IMR-90 (cell line): Measurements from ENCODE around the gene ADGRG6. TPM values are rescaled to one million over a fixed set of nuclear protein-coding genes. Genes with fewer than 3 reads are reported as not detected.

Source experiments
- ATAC-seq: fragments of 200-7000 bp; cut with Tn5 transposase; 2 replicates; pipeline ENCODE4 v1.9.1; 2020; ENCODE audit warnings: low read depth, mild to moderate bottlenecking, moderate library complexity
- BruUV-seq: library from RNA; stranded (reverse); fragments of 400-500 nt; replicated peaks from 2 replicates; lab custom pipeline; 2021; lab: Mats Ljungman, UMichigan
- CTCF ChIA-PET: fragments of 300-600 bp; formaldehyde crosslinking; extraction: SDS; loops from one replicate; lab custom pipeline; 2021; ENCODE audit warnings: antibody characterized with exemption; lab: Yijun Ruan, JAX
- POLR2A ChIA-PET: fragments of 300-600 bp; sonication (Branson Sonifier 250); formaldehyde crosslinking; loops from one replicate; lab custom pipeline; 2022; ENCODE audit warnings: antibody characterized with exemption; ENCODE audit not compliant: unreplicated experiment; lab: Charles Lee
- DNase-seq: peaks from one replicate; pipeline ENCODE4 v3.0.0; 2013
- H2AFZ ChIP-seq: replicated peaks from 2 replicates; pipeline ENCODE3; 2013; ENCODE audit warnings: low read length, mild to moderate bottlenecking; ENCODE audit not compliant: poor library complexity
- H2AK5ac ChIP-seq: 2 replicates; pipeline ENCODE4 v1.6.1; 2013; ENCODE audit warnings: low read depth, low read length, inconsistent platforms
- H2AK9ac ChIP-seq: replicated peaks from 2 replicates; pipeline ENCODE3; 2013; ENCODE audit warnings: mild to moderate bottlenecking, low read depth, low read length, moderate library complexity; ENCODE audit not compliant: poor library complexity
- H2BK120ac ChIP-seq: 2 replicates; pipeline ENCODE4 v1.6.1; 2013; ENCODE audit warnings: low read depth, low read length, inconsistent platforms
- H2BK15ac ChIP-seq: 3 replicates; pipeline ENCODE4 v1.6.1; 2013; ENCODE audit warnings: low read depth, low read length, inconsistent platforms
- H2BK20ac ChIP-seq: 2 replicates; pipeline ENCODE4 v1.6.1; 2013; ENCODE audit warnings: low read depth, mild to moderate bottlenecking, inconsistent platforms, low read length, moderate library complexity
- H2BK5ac ChIP-seq: 2 replicates; pipeline ENCODE4 v1.6.1; 2013; ENCODE audit warnings: mild to moderate bottlenecking, low read depth, low read length, inconsistent platforms; ENCODE audit not compliant: poor library complexity, severe bottlenecking
- H3K14ac ChIP-seq: replicated peaks from 2 replicates; pipeline ENCODE4 v1.6.1; 2013; ENCODE audit warnings: low read depth, low read length, inconsistent platforms
- H3K18ac ChIP-seq: 2 replicates; pipeline ENCODE4 v1.6.1; 2013; ENCODE audit warnings: low read depth, low read length, control low read depth
- H3K23ac ChIP-seq: 2 replicates; pipeline ENCODE4 v1.6.1; 2013; ENCODE audit warnings: low read depth, low read length, inconsistent platforms
- H3K27ac ChIP-seq: 2 replicates; pipeline ENCODE4 v1.5.1; 2013; ENCODE audit warnings: mild to moderate bottlenecking, control low read depth, low read length; ENCODE audit not compliant: insufficient read depth
- H3K27me3 ChIP-seq: 2 replicates; pipeline ENCODE4 v1.6.1; 2013; ENCODE audit warnings: low read length; ENCODE audit not compliant: control insufficient read depth, insufficient read depth
- H3K36me3 ChIP-seq: 2 replicates; pipeline ENCODE4 v1.6.1; 2013; ENCODE audit warnings: low read length, mixed read lengths; ENCODE audit not compliant: control insufficient read depth, insufficient read depth
- H3K4ac ChIP-seq: 2 replicates; pipeline ENCODE4 v1.6.1; 2013; ENCODE audit warnings: low read depth, low read length, inconsistent platforms
- H3K4me1 ChIP-seq: 2 replicates; pipeline ENCODE4 v1.6.1; 2013; ENCODE audit warnings: low read length, mixed read lengths; ENCODE audit not compliant: control insufficient read depth, insufficient read depth
- H3K4me2 ChIP-seq: 2 replicates; pipeline ENCODE4 v1.6.1; 2013; ENCODE audit warnings: low read depth, mild to moderate bottlenecking, control low read depth, low read length, moderate library complexity
- H3K4me3 ChIP-seq: 2 replicates; pipeline ENCODE4 v1.5.1; 2013; ENCODE audit warnings: low read depth, mild to moderate bottlenecking, control low read depth, low read length, moderate library complexity; ENCODE audit not compliant: insufficient read depth
- H3K56ac ChIP-seq: 2 replicates; pipeline ENCODE4 v1.6.1; 2013; ENCODE audit warnings: low read length, inconsistent platforms; ENCODE audit not compliant: insufficient read depth; ENCODE audit errors: extremely low read depth
- H3K79me1 ChIP-seq, 2 experiments: 2 replicates each; pipeline ENCODE4 v1.6.1; 2013; ENCODE audit warnings: low read length in 2 of 2, inconsistent platforms in 1 of 2, low read depth in 1 of 2
- H3K9ac ChIP-seq: 2 replicates; pipeline ENCODE4 v1.6.1; 2013; ENCODE audit warnings: low read depth, low read length, control low read depth
- H3K9me1 ChIP-seq: 2 replicates; pipeline ENCODE4 v1.6.1; 2013; ENCODE audit warnings: low read length, inconsistent platforms; ENCODE audit not compliant: insufficient read depth
- H3K9me3 ChIP-seq: 2 replicates; pipeline ENCODE4 v1.6.1; 2013; ENCODE audit warnings: low read length; ENCODE audit not compliant: control insufficient read depth, insufficient read depth
- H4K20me1 ChIP-seq: 2 replicates; pipeline ENCODE4 v1.6.1; 2013; ENCODE audit warnings: low read length, inconsistent platforms; ENCODE audit not compliant: insufficient read depth
- H4K5ac ChIP-seq: 2 replicates; pipeline ENCODE4 v1.6.1; 2013; ENCODE audit warnings: mild to moderate bottlenecking, low read depth, low read length, control low read depth
- H4K8ac ChIP-seq, 2 experiments: 2 replicates each; pipeline ENCODE4 v1.6.1; 2013; ENCODE audit warnings: low read depth in 2 of 2, low read length in 2 of 2, control low read depth in 1 of 2, inconsistent platforms in 1 of 2
- H4K91ac ChIP-seq: 2 replicates; pipeline ENCODE4 v1.6.1; 2013; ENCODE audit warnings: low read depth, low read length, inconsistent platforms; ENCODE audit not compliant: insufficient read depth
- CTCF ChIP-seq: conservative IDR thresholded peaks from 2 replicates; pipeline ENCODE4 v1.5.1; 2012; ENCODE audit warnings: mild to moderate bottlenecking, low read depth, low read length, improper control_type of control experiment
- MAFK ChIP-seq: IDR thresholded peaks from 2 replicates; pipeline ENCODE4 v1.6.1; 2012; ENCODE audit warnings: low read depth, low read length, improper control_type of control experiment
- MAZ ChIP-seq: IDR thresholded peaks from 2 replicates; pipeline ENCODE4 v1.6.1; 2012; ENCODE audit warnings: low read depth, mild to moderate bottlenecking, low read length, improper control_type of control experiment, moderate library complexity, borderline replicate concordance
- MXI1 ChIP-seq: IDR thresholded peaks from 2 replicates; pipeline ENCODE4 v1.6.1; 2012; ENCODE audit warnings: low read depth, mild to moderate bottlenecking, low read length, moderate library complexity, borderline replicate concordance
- RAD21 ChIP-seq: IDR thresholded peaks from 2 replicates; pipeline ENCODE4 v1.6.1; 2012; ENCODE audit warnings: low read length, improper control_type of control experiment
- dilution Hi-C: fragments of 300-500 bp; cut with HindIII; formaldehyde crosslinking; loops from one replicate; pipeline ENCODE4 v1.14.3; 2018; ENCODE audit warnings: low sequenced_read_pairs; ENCODE audit not compliant: unreplicated experiment
- in situ Hi-C: fragments of 300-500 bp; cut with MboI; formaldehyde crosslinking; loops from 3 replicates; pipeline ENCODE4 v1.14.3; 2019; ENCODE audit warnings: low sequenced_read_pairs, inconsistent platforms, mixed read lengths
- intact Hi-C: fragments of 100-400 bp; cut with micrococcal nuclease; formaldehyde crosslinking; loops from 2 replicates; pipeline ENCODE4 v1.10.0; 2022
- polyA plus RNA-seq, 3 experiments: library from polyadenylated mRNA; depleted of rRNA; stranded (reverse); fragments of >200 nt; gene quantifications; 2 replicates each; pipeline ENCODE4 v1.2.3, GENCODE V29; 2012; ENCODE audit warnings: low replicate concordance in 1 of 3
- total RNA-seq: library from RNA; depleted of rRNA; stranded (reverse); fragments of >200 nt; gene quantifications from 2 replicates; pipeline ENCODE4 v1.2.3, GENCODE V29; 2012
- TF ChIP-seq, protein P1 (sequence below): fragments of 150-350 bp; IDR thresholded peaks from 2 replicates; pipeline ENCODE4 v1.6.1; 2016; ENCODE audit warnings: low read depth, mild to moderate bottlenecking, low read length, moderate library complexity, borderline replicate concordance
- TF ChIP-seq, protein P2 (sequence below): fragments of 150-350 bp; IDR thresholded peaks from 2 replicates; pipeline ENCODE4 v1.6.1; 2017; ENCODE audit warnings: mild to moderate bottlenecking, antibody characterized with exemption, low read length, low read depth

The ADGRG6 gene
- total and polyA plus RNA-seq, 2 of the 4 experiments (the other 2 are of a cell fraction) = 10.0 to 20.3 TPM

- peaks cover 5% of the 10 kb centered on the region for H3K4me1 ChIP-seq
- no peak overlapping the region for H3K4me2 ChIP-seq
Observed at GRCh38 chr6:142342986-142343385, 41.2 kb downstream of the ADGRG6 start.

More at GRCh38 chr6:142342986-142343385, 41.2 kb downstream of the ADGRG6 start:
- H3K27me3 ChIP-seq = no peaks in the 10 kb centered on the region
- dilution Hi-C loops = no loop called here
- no peaks in the 10 kb centered on the region for H3K9me3 ChIP-seq
- no peak overlapping the region for H3K14ac ChIP-seq
- H3K4ac ChIP-seq = no peak overlapping the region
- no peak overlapping the region for H3K18ac ChIP-seq
- no TSS peak for BruUV-seq
- intact Hi-C loops = no loop called here
- H3K23ac ChIP-seq = no peak overlapping the region
- CTCF ChIA-PET = no interaction called here
- no peak overlapping the region for H2AK5ac ChIP-seq
- ATAC-seq (no peak), DNase-seq (no peak)
- H2BK5ac ChIP-seq = no peak overlapping the region
- no peak overlapping the region for H4K8ac ChIP-seq
- in situ Hi-C loops = no loop called here
- H2BK20ac ChIP-seq = no peak overlapping the region
- no peak overlapping the region for H2AK9ac ChIP-seq
- H3K79me1 ChIP-seq = no peaks in the 10 kb centered on the region; a peak in 1 of 4 replicates
- H3K9ac ChIP-seq = no peak overlapping the region
- TF ChIP-seq MAZ (no peak), MXI1 (no peak), MAFK (no peak), CTCF (no peak), RAD21 (no peak)
- TF ChIP-seq, protein P1, sequence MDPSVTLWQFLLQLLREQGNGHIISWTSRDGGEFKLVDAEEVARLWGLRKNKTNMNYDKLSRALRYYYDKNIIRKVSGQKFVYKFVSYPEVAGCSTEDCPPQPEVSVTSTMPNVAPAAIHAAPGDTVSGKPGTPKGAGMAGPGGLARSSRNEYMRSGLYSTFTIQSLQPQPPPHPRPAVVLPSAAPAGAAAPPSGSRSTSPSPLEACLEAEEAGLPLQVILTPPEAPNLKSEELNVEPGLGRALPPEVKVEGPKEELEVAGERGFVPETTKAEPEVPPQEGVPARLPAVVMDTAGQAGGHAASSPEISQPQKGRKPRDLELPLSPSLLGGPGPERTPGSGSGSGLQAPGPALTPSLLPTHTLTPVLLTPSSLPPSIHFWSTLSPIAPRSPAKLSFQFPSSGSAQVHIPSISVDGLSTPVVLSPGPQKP = no peak
- TF ChIP-seq, protein P2, sequence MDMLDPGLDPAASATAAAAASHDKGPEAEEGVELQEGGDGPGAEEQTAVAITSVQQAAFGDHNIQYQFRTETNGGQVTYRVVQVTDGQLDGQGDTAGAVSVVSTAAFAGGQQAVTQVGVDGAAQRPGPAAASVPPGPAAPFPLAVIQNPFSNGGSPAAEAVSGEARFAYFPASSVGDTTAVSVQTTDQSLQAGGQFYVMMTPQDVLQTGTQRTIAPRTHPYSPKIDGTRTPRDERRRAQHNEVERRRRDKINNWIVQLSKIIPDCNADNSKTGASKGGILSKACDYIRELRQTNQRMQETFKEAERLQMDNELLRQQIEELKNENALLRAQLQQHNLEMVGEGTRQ = no peak
- POLR2A ChIA-PET = no interaction called here
- H4K20me1 ChIP-seq = no peaks in the 10 kb centered on the region
- H4K5ac ChIP-seq = no peak overlapping the region
- H2BK15ac ChIP-seq = no peak overlapping the region
- H2BK120ac ChIP-seq = no peak overlapping the region
- no peak overlapping the region for H3K56ac ChIP-seq
- H3K27ac ChIP-seq = no peak overlapping the region
- H3K9me1 ChIP-seq = no peaks in the 10 kb centered on the region
- H3K36me3 ChIP-seq = no peaks in the 10 kb centered on the region
- no peak overlapping the region for H4K91ac ChIP-seq
- no peak overlapping the region for H2AFZ ChIP-seq
- H3K4me3 ChIP-seq = no peak overlapping the region
